Medulla oblongata (tissue), 1 donor: Measurements from ENCODE around the gene NEURL2.
"Not testable (repeated sequence)": the region's sequence is repeated elsewhere in the genome, so short reads cannot be mapped to it uniquely, and the experiment has no call there.

Experiments
- DNase-seq: peaks from one replicate; pipeline ENCODE4 v3.0.0-alpha.2; 2015; ENCODE audit errors: extremely low spot score

NEURL2 gene

GRCh38 chr20:45898285-45898684, 7.3 kb upstream of the NEURL2 start:
- no peak for DNase-seq

- DNase-seq = no peak
Measured at GRCh38 chr20:45897692-45898091, 6.7 kb upstream of the NEURL2 start.

GRCh38 chr20:45897289-45897688, 6.3 kb upstream of the NEURL2 start:
- no peak for DNase-seq

- DNase-seq = no peak
Measured at GRCh38 chr20:45896641-45897161, 5.7 kb upstream of the NEURL2 start.

GRCh38 chr20:45894797-45895196, 3.8 kb upstream of the NEURL2 start:
- no peak for DNase-seq

- DNase-seq = no peak
Measured at GRCh38 chr20:45893831-45894230, 2.8 kb upstream of the NEURL2 start.

GRCh38 chr20:45892828-45893500, 2.0 kb upstream of the NEURL2 start:
- no peak for DNase-seq

- peak; percentile 17 for DNase-seq
Measured at GRCh38 chr20:45892049-45892825, 1.2 kb upstream of the NEURL2 start.

GRCh38 chr20:45890077-45890984, 677 bp downstream of the NEURL2 start:
- peak; percentile 76 for DNase-seq

GRCh38 chr20:45888681-45889080, 2.3 kb downstream of the NEURL2 start:
- DNase-seq = no peak

- no peak for DNase-seq
Measured at GRCh38 chr20:45887346-45887715, 3.7 kb downstream of the NEURL2 start, which contains the start of gene SPATA25. SPATA25 (minus strand) TSS chr20:45887622; CDS start chr20:45887590, 32 bp downstream.

- DNase-seq = no peak
Measured at GRCh38 chr20:45886590-45887345, 4.2 kb downstream of the NEURL2 start.

- no peak for DNase-seq
Measured at GRCh38 chr20:45883100-45883469, 7.9 kb downstream of the NEURL2 start.

- no peak for DNase-seq
Measured at GRCh38 chr20:45882469-45883099, 8.4 kb downstream of the NEURL2 start.

- peak; percentile 100 for DNase-seq
Measured at GRCh38 chr20:45880988-45881788, 9.8 kb downstream of the NEURL2 start, which contains the start of gene ZSWIM1. ZSWIM1 (plus strand) TSS chr20:45881227; CDS start chr20:45882593, 1,366 bp downstream.

GRCh38 chr20:45878076-45878761, 12.8 kb downstream of the NEURL2 start:
- DNase-seq = no peak

GRCh38 chr20:45874576-45874975, 16.4 kb downstream of the NEURL2 start:
- DNase-seq = no peak

- DNase-seq = not testable (repeated sequence)
Measured at GRCh38 chr20:45874104-45874481, 16.9 kb downstream of the NEURL2 start.

GRCh38 chr20:45873409-45874103, 17.5 kb downstream of the NEURL2 start:
- no peak for DNase-seq
